ENCODE results near the gene PHF2.
A peak's percentile ranks its signal among the peaks of the same experiment; 100 is the strongest.

The PHF2 gene

DNA sequence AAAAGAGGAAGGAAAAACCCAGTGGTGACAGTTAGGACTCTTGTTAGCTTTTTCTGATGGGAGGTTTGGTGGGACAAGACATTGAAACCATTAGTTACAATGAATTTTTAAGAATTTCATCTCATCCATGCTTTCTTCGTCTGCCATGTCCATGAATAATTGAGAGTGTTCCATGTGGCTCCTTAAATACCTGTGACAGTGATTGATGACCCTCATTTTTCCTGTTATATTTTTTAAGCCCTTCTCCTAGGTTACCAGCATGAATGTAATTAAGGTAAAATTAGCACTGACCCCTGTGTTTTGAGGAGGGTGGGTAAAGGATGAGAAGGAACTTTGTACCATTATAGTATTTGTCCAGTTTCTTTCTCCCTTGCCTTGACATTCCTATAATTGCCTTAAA is 23.5 kb upstream of the PHF2 start:
- CTCF ChIA-PET: interaction anchor here (0.6 kb wide), 1 partner anchor 1120 kb away, joined by 3 read pairs; no protein-coding TSS in a partner anchor
- no peak for DNase-seq (ENCODE audit: extremely low spot score)
- POLR2A ChIA-PET: no interaction called here
- no peak for TF ChIP-seq L3MBTL2 (conservative IDR thresholded peaks at IDR 0.05)
- TF ChIP-seq, protein P1, sequence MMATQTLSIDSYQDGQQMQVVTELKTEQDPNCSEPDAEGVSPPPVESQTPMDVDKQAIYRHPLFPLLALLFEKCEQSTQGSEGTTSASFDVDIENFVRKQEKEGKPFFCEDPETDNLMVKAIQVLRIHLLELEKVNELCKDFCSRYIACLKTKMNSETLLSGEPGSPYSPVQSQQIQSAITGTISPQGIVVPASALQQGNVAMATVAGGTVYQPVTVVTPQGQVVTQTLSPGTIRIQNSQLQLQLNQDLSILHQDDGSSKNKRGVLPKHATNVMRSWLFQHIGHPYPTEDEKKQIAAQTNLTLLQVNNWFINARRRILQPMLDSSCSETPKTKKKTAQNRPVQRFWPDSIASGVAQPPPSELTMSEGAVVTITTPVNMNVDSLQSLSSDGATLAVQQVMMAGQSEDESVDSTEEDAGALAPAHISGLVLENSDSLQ (IDR thresholded peaks at IDR 0.05): peak; percentile 66; the same call in 1 of the 2 replicates

DNA sequence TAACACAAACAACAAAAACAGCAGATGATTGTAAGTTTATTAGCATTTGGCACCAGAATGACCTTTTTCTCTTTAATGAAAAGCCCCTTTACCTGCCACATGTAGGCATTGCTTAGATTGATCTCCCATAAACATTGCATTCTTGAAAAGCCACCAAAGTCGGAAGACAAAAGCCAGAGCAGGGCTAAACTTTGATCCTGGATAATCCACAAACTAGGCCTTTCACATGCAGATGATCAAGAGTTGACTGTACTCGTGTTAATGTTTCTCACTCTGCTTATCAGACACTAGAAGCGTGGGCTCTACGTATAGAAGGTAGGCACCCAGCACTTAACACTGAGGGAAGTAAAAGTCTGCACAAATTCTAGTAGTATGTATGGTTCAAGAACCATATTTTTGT is 21.0 kb upstream of the PHF2 start:
- no peak for DNase-seq (ENCODE audit: extremely low spot score)
- no peak for TF ChIP-seq SP1 (IDR thresholded peaks at IDR 0.05)
- no peak for TF ChIP-seq CTBP1 (IDR thresholded peaks at IDR 0.05; ENCODE audit: borderline replicate concordance)
- no peak for TF ChIP-seq NFRKB (IDR thresholded peaks at IDR 0.05)
- TF ChIP-seq SUZ12 (IDR thresholded peaks at IDR 0.05): no peak
- TF ChIP-seq, protein P1 (IDR thresholded peaks at IDR 0.05): no peak
- TF ChIP-seq ELF4 (IDR thresholded peaks at IDR 0.05): no peak
- TF ChIP-seq FOXK2 (IDR thresholded peaks at IDR 0.05): no peak
- TF ChIP-seq ZNF384 (IDR thresholded peaks at IDR 0.05): no peak
- no peak for TF ChIP-seq HDGF (IDR thresholded peaks at IDR 0.05; ENCODE audit: borderline replicate concordance)
- no peak for TF ChIP-seq ARNT (IDR thresholded peaks at IDR 0.05)
- TF ChIP-seq LEF1 (IDR thresholded peaks at IDR 0.05; ENCODE audit: borderline replicate concordance): no peak
- no peak for TF ChIP-seq TARDBP (IDR thresholded peaks at IDR 0.05)
- no peak for TF ChIP-seq FOXA1 (IDR thresholded peaks at IDR 0.05)
- no peak for TF ChIP-seq BHLHE40 (IDR thresholded peaks at IDR 0.05; ENCODE audit: borderline replicate concordance)
- no peak for TF ChIP-seq FOXM1 (IDR thresholded peaks at IDR 0.05; ENCODE audit: borderline replicate concordance)
- no peak for TF ChIP-seq L3MBTL2 (conservative IDR thresholded peaks at IDR 0.05)
- POLR2A ChIA-PET: no interaction called here
- CTCF ChIA-PET: no interaction called here

DNA sequence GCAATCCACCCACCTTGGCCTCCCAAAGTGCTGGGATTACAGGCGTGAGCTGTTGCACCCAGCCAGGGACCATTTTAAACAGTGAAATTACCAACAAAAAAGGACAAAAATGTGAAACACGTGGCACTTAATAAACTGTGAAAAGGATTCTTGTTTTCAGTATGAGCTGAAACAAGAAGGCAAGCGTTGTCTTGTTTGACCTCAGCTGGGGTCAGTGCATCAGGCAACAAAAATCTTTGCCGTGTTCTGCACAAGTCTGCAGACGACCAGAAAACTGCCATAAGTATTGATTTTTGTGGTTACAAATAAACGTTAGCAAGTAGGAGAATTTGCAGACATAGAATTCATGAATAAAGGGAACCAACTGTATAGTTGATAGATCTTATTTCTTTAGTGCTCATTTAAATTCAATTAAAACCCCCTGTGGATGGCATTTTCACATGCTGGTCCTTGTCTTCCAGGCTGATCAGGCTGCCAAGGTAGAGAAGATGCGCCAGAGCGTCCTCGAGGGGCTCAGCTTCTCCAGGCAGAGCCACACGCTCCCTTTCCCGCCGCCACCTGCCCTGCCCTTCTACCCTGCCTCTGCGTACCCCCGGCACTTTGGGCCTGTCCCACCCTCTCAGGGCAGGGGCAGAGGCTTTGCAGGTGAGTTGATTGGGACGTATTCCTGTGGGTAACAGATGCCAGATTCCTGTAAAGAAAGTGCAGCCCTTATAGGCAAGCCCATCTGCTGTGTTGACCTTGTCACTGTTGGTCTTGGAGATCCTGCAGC is 18.8 kb upstream of the PHF2 start:
- TF ChIP-seq BHLHE40 (IDR thresholded peaks at IDR 0.05; ENCODE audit: borderline replicate concordance) (no peak), CTBP1 (IDR thresholded peaks at IDR 0.05; ENCODE audit: borderline replicate concordance) (no peak), L3MBTL2 (conservative IDR thresholded peaks at IDR 0.05) (no peak), TARDBP (IDR thresholded peaks at IDR 0.05) (no peak), ELF4 (IDR thresholded peaks at IDR 0.05) (no peak), SP1 (IDR thresholded peaks at IDR 0.05) (no peak), FOXM1 (IDR thresholded peaks at IDR 0.05; ENCODE audit: borderline replicate concordance) (no peak), NFRKB (IDR thresholded peaks at IDR 0.05) (no peak), LEF1 (IDR thresholded peaks at IDR 0.05; ENCODE audit: borderline replicate concordance) (no peak), FOXK2 (IDR thresholded peaks at IDR 0.05) (no peak), ZNF384 (IDR thresholded peaks at IDR 0.05) (no peak), ARNT (IDR thresholded peaks at IDR 0.05) (no peak), SUZ12 (IDR thresholded peaks at IDR 0.05) (no peak), FOXA1 (IDR thresholded peaks at IDR 0.05) (no peak), HDGF (IDR thresholded peaks at IDR 0.05; ENCODE audit: borderline replicate concordance) (no peak)
- TF ChIP-seq, protein P1 (IDR thresholded peaks at IDR 0.05): no peak
- ChIA-PET CTCF (no interaction called here), POLR2A (no interaction called here)
- no peak for DNase-seq (ENCODE audit: extremely low spot score)

DNA sequence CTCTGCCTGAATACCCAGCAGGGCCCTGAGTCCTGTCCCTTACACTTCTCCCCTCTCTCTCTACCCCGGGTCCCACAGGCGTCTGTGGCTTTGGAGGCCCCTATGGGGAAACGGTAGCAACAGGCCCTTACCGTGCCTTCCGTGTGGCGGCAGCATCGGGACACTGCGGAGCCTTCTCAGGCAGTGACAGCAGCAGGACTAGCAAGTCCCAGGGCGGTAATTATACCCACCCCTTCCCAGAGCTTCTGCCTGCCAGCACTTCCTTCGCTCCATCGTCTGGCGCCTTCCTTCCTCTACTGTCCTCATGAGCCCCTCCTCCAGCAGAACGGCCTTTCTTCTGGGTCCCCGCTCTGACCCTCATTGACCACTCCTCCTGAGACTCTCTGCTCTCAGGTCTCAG is 17.9 kb upstream of the PHF2 start:
- TF ChIP-seq LEF1 (IDR thresholded peaks at IDR 0.05; ENCODE audit: borderline replicate concordance): no peak
- no peak for TF ChIP-seq ELF4 (IDR thresholded peaks at IDR 0.05)
- no peak for TF ChIP-seq SP1 (IDR thresholded peaks at IDR 0.05)
- TF ChIP-seq BHLHE40 (IDR thresholded peaks at IDR 0.05; ENCODE audit: borderline replicate concordance): no peak
- no peak for TF ChIP-seq SUZ12 (IDR thresholded peaks at IDR 0.05)
- no peak for TF ChIP-seq FOXK2 (IDR thresholded peaks at IDR 0.05)
- POLR2A ChIA-PET: no interaction called here
- CTCF ChIA-PET: no interaction called here
- DNase-seq (ENCODE audit: extremely low spot score): no peak

DNA sequence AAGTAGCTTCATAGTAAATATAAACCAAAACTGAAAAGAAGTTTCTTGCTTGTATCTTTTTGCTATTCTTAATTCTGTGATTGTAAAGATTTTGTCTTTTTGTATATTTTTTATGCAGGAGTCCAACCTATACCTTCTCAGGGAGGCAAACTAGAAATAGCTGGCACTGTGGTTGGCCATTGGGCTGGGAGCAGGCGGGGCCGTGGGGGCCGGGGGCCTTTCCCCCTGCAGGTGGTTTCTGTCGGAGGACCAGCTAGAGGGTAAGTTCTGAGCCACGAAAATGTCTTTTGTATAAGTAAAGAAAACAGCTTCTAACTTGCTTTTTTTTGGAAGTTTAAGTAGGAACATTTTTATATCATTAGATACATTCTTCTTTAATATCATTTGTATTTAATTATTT is 15.4 kb upstream of the PHF2 start:
- ChIA-PET POLR2A (no interaction called here), CTCF (interaction anchor here (0.7 kb wide), 1 partner anchor 407 kb away, joined by 4 read pairs; no protein-coding TSS in a partner anchor)
- DNase-seq (ENCODE audit: extremely low spot score): no peak
- no peak for TF ChIP-seq LEF1 (IDR thresholded peaks at IDR 0.05; ENCODE audit: borderline replicate concordance)
- no peak for TF ChIP-seq BHLHE40 (IDR thresholded peaks at IDR 0.05; ENCODE audit: borderline replicate concordance)
- no peak for TF ChIP-seq TARDBP (IDR thresholded peaks at IDR 0.05)
- TF ChIP-seq FOXK2 (IDR thresholded peaks at IDR 0.05): no peak
- no peak for TF ChIP-seq CTBP1 (IDR thresholded peaks at IDR 0.05; ENCODE audit: borderline replicate concordance)
- TF ChIP-seq SUZ12 (IDR thresholded peaks at IDR 0.05): no peak
- TF ChIP-seq, protein P1 (IDR thresholded peaks at IDR 0.05): no peak
- no peak for TF ChIP-seq FOXM1 (IDR thresholded peaks at IDR 0.05; ENCODE audit: borderline replicate concordance)
- no peak for TF ChIP-seq ARNT (IDR thresholded peaks at IDR 0.05)
- TF ChIP-seq HDGF (IDR thresholded peaks at IDR 0.05; ENCODE audit: borderline replicate concordance): no peak
- no peak for TF ChIP-seq ZNF384 (IDR thresholded peaks at IDR 0.05)
- TF ChIP-seq FOXA1 (IDR thresholded peaks at IDR 0.05): no peak
- TF ChIP-seq ELF4 (IDR thresholded peaks at IDR 0.05): no peak
- TF ChIP-seq L3MBTL2 (conservative IDR thresholded peaks at IDR 0.05): no peak

All from HEK293T (cell line).